ENCODE measurements around the gene CCPG1.

Gene CCPG1

DNA sequence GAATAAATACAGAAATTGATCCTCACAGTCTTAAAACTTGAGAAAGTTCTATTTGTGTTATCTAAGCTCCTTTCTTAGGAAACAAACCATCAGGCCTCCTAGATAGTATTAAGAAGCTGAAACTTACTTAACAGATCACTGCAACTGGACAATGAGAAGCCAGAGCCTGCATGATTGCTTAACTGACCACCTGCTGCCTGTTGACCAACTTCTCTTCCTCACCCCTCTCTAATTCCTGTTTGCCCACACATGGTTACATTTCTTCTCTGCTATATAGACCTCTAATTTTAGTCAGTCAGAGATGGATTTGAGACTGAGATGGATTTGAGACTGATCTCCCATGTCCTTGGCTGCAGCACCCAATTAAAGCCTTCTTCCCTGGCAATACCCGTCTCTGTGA is 13.5 kb downstream of the CCPG1 start:
- no peak for DNase-seq (ENCODE audit: extremely low read depth, low read depth)
- TF ChIP-seq, protein P1, sequence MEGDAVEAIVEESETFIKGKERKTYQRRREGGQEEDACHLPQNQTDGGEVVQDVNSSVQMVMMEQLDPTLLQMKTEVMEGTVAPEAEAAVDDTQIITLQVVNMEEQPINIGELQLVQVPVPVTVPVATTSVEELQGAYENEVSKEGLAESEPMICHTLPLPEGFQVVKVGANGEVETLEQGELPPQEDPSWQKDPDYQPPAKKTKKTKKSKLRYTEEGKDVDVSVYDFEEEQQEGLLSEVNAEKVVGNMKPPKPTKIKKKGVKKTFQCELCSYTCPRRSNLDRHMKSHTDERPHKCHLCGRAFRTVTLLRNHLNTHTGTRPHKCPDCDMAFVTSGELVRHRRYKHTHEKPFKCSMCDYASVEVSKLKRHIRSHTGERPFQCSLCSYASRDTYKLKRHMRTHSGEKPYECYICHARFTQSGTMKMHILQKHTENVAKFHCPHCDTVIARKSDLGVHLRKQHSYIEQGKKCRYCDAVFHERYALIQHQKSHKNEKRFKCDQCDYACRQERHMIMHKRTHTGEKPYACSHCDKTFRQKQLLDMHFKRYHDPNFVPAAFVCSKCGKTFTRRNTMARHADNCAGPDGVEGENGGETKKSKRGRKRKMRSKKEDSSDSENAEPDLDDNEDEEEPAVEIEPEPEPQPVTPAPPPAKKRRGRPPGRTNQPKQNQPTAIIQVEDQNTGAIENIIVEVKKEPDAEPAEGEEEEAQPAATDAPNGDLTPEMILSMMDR (IDR thresholded peaks at IDR 0.05; ENCODE audit: low read depth, low read length): no peak

DNA sequence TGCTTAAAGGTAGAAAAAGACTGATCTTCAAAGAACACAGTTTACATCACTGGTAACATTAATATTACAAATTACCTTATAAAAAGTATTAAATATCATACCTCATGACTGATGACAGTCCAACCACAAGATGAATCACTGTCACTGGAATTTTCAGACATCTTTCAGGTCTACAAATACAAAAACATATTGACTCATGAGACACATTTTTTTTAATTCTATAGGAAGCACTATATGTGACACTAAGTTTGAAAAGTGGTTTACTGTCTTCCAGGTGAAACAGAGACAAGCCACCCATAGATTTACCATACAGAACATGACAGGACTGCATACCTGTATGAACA is 18.9 kb downstream of the CCPG1 start:
- no peak for DNase-seq (ENCODE audit: extremely low read depth, low read depth)
- TF ChIP-seq, protein P1 (IDR thresholded peaks at IDR 0.05; ENCODE audit: low read depth, low read length): no peak

DNA sequence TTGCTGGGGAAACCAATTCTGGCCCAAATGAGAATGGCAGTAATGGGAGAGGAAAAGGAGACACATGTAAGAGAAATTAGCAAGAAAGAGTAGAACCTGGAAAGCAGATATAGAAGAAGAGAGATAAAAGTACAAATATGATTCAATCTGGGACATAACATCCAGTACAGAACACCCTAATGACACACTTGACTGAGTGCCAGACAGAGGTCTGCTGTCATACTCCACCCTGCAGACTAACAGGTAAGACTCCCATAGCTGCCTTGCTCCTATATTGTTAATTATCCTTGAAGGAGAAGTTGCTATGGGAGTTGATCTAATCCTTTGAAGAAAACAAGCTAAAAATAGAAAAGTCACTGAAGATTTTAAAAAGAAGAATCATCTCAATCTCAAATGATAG is 21.1 kb downstream of the CCPG1 start:
- TF ChIP-seq, protein P1 (IDR thresholded peaks at IDR 0.05; ENCODE audit: low read depth, low read length): no peak
- no peak for DNase-seq (ENCODE audit: extremely low read depth, low read depth)

DNA sequence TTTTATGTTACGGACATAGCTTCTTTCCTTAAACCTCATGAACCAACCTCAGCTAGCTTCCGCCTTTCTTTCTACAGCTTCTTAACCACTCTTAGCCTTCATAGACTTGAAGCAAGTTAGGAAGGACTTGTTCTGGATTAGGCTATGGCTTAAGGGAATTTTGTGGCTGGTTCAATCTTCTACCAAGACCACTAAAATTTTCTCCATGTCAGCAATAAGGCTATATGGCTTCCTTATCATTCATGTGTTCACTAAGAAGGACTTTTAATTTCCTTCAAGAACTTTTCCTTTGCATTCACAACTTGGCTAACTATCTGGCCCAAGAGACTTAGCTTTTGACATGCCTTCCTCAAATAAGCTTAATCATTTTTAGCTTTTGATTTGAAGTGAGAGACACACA is 24.5 kb downstream of the CCPG1 start:
- TF ChIP-seq, protein P1 (IDR thresholded peaks at IDR 0.05; ENCODE audit: low read depth, low read length): no peak
- DNase-seq (ENCODE audit: extremely low read depth, low read depth): no peak

DNA sequence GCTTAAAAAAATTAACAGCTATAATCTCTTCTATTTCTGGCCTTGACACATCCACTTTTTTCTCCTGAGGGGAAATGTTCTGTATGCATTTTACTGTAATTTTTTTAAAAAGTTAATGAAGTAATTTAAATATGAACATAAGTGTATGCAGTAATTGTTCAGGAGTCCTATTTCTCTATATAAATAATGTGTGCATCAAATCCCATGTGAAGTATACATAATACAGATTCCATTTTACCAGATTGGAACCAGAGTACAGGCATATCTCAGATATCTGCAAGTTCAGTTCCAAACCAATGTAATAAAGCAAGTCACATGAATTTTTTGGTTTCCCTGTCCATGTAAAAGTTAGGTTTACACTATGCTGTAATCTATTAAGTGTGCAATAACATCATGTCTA is 26.6 kb downstream of the CCPG1 start:
- TF ChIP-seq, protein P1 (IDR thresholded peaks at IDR 0.05; ENCODE audit: low read depth, low read length): no peak
- no peak for DNase-seq (ENCODE audit: extremely low read depth, low read depth)

DNA sequence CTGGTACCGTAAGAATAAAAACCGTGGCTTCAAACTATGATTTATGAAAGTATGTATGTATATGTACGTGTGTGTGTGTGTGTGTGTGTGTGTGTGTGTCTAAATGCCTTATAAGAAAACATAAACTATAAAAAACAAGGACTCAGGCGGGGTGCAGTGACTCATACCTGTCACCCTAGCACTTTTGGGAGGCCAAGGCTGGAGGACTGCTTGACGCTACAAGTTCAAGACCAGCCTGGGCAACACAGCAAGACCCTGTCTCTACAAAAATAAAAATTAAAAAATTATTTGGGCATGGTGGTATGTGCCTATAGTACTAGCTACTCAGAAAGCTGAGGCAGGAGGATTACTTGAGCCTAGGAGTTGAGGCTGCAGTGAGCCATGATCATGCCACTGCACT is 29.1 kb downstream of the CCPG1 start:
- TF ChIP-seq, protein P1 (IDR thresholded peaks at IDR 0.05; ENCODE audit: low read depth, low read length): no peak
- no peak for DNase-seq (ENCODE audit: extremely low read depth, low read depth)

DNA sequence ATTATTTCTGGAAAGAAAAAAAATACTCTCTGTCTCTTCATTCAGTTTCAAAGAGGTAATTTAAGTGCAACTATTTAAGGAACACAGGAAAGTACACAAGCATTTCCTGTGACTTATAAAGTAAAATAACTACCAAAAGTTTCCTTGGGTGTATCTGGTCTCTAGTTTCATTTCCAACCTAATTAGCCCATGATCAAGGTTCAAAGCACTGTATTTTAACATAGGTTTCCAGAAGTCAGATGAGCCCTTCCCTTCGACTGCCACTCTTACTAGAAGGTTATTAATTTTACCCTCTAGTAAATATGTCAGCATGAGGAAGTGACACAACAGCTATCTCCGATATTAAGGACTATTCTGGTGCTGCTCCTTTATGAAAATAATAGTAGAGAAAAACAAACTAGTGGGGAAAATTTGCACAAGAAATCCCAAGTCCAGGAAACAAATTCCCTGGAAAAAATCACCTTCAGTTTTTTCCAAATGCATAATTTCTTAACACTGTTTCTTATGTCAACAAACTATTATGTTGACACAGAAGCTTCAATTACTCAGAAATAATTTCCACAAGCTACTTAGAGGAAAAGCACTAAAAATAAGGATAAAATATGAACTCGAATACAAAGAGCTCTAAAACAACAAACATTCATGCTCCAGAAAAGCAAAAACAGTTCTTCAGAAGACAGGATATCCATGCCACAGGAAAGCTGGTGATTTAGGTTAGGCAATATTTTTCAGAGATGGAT is 35.3 kb downstream of the CCPG1 start:
- TF ChIP-seq, protein P1 (IDR thresholded peaks at IDR 0.05; ENCODE audit: low read depth, low read length): no peak
- DNase-seq (ENCODE audit: extremely low read depth, low read depth): no peak

All from AG09319 (cell line).